Measurements from ENCODE around the gene DMD.

DNA sequence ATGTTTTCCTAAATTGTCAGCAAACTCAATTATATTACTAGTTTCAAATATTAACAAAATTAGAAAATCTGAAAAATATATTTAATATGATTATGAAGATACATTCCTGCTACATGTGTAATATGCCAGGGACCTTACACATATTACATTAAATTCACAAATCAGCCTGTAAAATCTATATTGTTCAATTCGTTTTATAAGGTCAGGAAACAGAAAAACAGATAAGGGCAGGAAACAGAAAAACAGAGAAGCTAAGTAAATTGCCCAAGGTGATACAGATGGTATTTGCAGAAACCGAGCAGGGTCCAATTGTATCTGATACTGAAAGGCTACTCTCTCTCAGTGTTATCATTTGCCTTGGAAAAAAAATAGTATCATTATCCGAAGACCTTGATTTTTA lies 739.0 kb downstream of the DMD start:
- TF ChIP-seq POLR2A (IDR thresholded peaks at IDR 0.05; ENCODE audit: low read depth, low read length) (no peak), POLR2AphosphoS5 (IDR thresholded peaks at IDR 0.05; ENCODE audit: low read depth, low read length) (no peak), TAF1 (IDR thresholded peaks at IDR 0.05; ENCODE audit: borderline replicate concordance, low read depth, low read length) (no peak)
